Central memory CD8-positive, alpha-beta T cell (primary cell): ENCODE measurements around the gene LPP.

ENCODE experiments used
- ATAC-seq: fragments of 150-1000 bp; cut with Tn5 transposase; replicated peaks from 2 replicates; pipeline ENCODE4 v1.10.0; 2022; ENCODE audit warnings: mild to moderate bottlenecking, moderate FRiP score, moderate number of reproducible peaks; ENCODE audit not compliant: poor library complexity, severe bottlenecking; ENCODE audit errors: extremely low read depth
- DNase-seq, 2 donors: peaks; one replicate each; pipeline ENCODE4 v3.0.0; 2021; ENCODE audit warnings: low spot score in 2 of 2
- H3K27ac Mint-ChIP-seq: one replicate; pipeline ENCODE4 v1.8.0; 2022; ENCODE audit warnings: low read depth, mild to moderate bottlenecking, moderate library complexity, mixed read lengths
- H3K27me3 Mint-ChIP-seq: one replicate; pipeline ENCODE4 v1.8.0; 2022; ENCODE audit warnings: mixed read lengths
- H3K36me3 Mint-ChIP-seq: one replicate; pipeline ENCODE4 v1.8.0; 2022; ENCODE audit warnings: mild to moderate bottlenecking, moderate library complexity, mixed read lengths; ENCODE audit not compliant: insufficient read depth
- H3K4me1 Mint-ChIP-seq: one replicate; pipeline ENCODE4 v1.8.0; 2022; ENCODE audit warnings: mixed read lengths
- H3K4me3 Mint-ChIP-seq: one replicate; pipeline ENCODE4 v1.8.0; 2022; ENCODE audit warnings: mild to moderate bottlenecking, moderate library complexity, mixed read lengths
- H3K9me3 Mint-ChIP-seq: one replicate; pipeline ENCODE4 v1.8.0; 2022; ENCODE audit warnings: mixed read lengths

The LPP gene

DNA sequence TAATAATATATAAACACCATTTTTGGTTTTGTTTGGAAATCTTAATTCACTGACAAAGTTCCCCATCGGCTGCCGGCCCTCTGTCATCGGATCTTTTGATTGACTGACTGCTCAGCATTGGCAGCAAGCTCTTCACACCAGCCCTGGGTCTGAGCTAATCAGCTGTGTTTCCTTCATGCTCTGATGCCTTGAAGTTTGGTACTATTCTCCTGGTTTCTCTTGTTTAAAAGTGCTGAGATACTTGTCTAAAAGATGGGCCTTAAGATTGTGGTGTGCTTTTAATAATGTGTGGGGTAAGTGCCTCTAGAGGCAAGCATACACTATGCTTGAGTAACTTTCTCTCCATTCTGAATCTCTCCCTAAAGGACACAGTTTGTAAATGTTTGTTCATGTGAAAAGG lies 602.3 kb downstream of the LPP start:
- H3K4me1 Mint-ChIP-seq = no peaks in the 10 kb centered on the region
- DNase-seq (no peak), ATAC-seq (no peak)
- no peak overlapping the region for H3K4me3 Mint-ChIP-seq
- no peak overlapping the region for H3K27ac Mint-ChIP-seq
- H3K36me3 Mint-ChIP-seq = peaks cover 4% of the 10 kb centered on the region
- H3K9me3 Mint-ChIP-seq = no peaks in the 10 kb centered on the region
- H3K27me3 Mint-ChIP-seq = no peaks in the 10 kb centered on the region

DNA sequence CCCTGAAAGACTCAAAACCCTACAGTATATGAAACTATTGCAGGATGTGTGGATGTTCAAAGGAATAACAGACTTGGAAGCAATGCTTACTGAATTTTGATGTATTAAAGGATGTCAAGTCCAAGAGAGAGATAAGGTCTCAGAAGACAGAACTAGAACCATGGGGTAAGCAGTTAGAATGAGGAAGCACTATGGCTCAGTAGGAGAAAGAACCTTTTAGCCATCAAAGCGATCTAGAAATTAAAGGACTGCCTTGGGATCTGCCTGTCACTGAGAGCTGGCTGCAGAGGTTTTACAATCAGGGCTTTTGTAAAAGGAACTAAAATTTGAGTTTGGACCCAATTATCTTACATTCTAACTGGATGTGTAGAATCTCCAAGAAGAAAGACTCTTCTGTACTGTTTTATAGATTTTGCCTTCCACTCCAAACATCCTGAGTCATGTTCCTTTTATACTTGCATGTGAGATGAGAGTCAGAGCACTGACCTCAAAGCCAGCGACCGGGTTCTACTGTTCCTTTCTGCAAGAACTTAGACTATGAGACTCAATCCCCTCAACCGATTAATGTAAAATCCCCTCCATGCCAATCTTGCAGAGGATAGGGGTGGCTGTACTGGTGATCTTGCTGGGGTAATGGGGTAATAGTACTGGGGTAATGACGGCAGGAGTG lies 605.5 kb downstream of the LPP start:
- Mint-ChIP-seq H3K27ac (no peak overlapping the region), H3K4me3 (no peak overlapping the region)

DNA sequence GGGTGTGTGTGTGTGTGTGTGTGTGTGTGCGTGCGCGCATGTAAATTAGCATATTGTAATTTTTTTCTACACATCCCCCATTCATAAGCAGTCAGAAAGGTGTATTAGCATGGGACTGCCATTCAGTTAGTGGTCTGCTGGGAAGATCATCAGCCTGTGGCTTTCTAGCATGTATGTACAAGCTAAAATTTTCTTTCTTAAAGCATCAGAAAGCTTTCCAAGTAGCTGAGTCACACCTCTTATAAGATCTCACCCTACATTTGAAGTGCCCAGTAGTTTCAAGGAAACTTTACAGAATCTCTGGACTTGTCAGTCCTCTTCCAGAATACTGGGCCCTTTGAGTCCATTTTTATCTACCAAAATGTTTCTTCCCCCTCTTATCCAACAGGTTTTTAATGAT lies 606.5 kb downstream of the LPP start:
- Mint-ChIP-seq H3K4me3 (no peak overlapping the region), H3K36me3 (peaks cover 6% of the 10 kb centered on the region), H3K9me3 (no peaks in the 10 kb centered on the region), H3K27me3 (no peaks in the 10 kb centered on the region), H3K27ac (no peak overlapping the region), H3K4me1 (no peaks in the 10 kb centered on the region)
- no peak for ATAC-seq
- DNase-seq = no peak

More for the DNA sequence above, 605.5 kb downstream of the LPP start:
- no peak for DNase-seq
- H3K27me3 Mint-ChIP-seq = no peaks in the 10 kb centered on the region
- no peak for ATAC-seq
- H3K4me1 Mint-ChIP-seq = no peaks in the 10 kb centered on the region
- peaks cover 6% of the 10 kb centered on the region for H3K36me3 Mint-ChIP-seq
- H3K9me3 Mint-ChIP-seq = no peaks in the 10 kb centered on the region

DNA sequence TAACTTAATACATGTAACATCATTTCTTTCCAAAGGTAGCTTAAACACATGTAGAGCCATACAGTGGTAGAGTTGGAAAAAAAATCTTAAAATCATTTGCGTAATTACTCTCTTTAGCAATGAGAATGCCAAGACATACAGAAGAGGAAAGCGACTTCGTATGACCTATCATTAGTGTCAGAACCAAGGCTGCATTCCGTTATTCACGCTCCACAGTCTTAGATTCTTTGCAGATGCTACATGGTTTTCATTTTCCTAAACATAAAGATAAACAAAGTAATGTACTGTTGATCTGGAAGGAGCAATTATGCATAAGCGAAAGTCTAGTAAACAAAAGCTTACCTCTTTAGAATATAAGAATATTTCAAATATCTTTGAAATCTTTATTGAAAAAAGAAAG lies 607.5 kb downstream of the LPP start:
- ATAC-seq (no peak), DNase-seq (no peak)
- Mint-ChIP-seq H3K36me3 (peaks cover 6% of the 10 kb centered on the region), H3K27me3 (no peaks in the 10 kb centered on the region), H3K4me1 (no peaks in the 10 kb centered on the region), H3K27ac (no peak overlapping the region), H3K9me3 (no peaks in the 10 kb centered on the region), H3K4me3 (no peak overlapping the region)

DNA sequence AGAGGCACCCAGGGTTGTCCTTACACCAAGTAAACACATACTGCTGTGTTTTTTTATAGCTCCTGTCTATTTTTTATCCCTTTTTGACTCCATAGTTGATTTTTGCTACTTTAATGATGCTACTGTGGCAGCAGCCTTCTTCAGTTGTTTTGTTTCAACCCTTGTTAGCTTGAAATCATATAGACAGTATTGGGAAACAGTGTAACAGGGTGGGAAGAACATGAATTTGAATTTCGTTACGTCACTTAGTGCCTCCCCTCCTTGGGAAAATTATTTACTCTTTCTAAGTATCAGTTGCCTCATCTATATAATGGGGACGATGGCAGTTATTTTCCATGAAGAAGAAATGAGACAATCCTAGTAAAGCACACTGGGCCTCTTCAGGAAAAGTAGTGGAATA lies 608.0 kb downstream of the LPP start:
- Mint-ChIP-seq H3K27ac (no peak overlapping the region), H3K27me3 (no peaks in the 10 kb centered on the region), H3K36me3 (peaks cover 6% of the 10 kb centered on the region), H3K9me3 (no peaks in the 10 kb centered on the region), H3K4me3 (no peak overlapping the region), H3K4me1 (no peaks in the 10 kb centered on the region)
- ATAC-seq (no peak), DNase-seq (no peak)

DNA sequence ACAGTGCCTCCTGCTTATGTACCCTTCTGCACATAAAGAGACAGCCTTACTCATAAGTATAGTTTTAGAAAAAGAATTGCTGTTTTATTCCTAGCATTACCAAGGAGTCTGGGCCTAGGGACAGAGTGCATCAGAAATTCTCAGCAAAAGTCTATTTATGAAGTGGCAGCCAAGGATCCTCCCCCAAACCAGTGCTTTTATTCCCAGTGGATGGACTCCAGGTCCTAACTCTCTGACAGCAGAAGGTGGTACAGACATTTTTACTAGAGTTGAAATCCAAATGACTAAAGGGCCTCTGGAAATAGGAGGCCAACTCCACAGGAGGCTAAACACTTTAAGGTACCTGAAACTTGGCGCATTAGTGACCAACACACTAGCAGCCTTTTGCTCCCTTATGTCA lies 610.7 kb downstream of the LPP start:
- no peak overlapping the region for H3K4me3 Mint-ChIP-seq
- ATAC-seq (no peak), DNase-seq (no peak)
- H3K27ac Mint-ChIP-seq = no peak overlapping the region
- no peaks in the 10 kb centered on the region for H3K9me3 Mint-ChIP-seq
- H3K27me3 Mint-ChIP-seq = no peaks in the 10 kb centered on the region
- peaks cover 6% of the 10 kb centered on the region for H3K36me3 Mint-ChIP-seq
- H3K4me1 Mint-ChIP-seq = no peaks in the 10 kb centered on the region

DNA sequence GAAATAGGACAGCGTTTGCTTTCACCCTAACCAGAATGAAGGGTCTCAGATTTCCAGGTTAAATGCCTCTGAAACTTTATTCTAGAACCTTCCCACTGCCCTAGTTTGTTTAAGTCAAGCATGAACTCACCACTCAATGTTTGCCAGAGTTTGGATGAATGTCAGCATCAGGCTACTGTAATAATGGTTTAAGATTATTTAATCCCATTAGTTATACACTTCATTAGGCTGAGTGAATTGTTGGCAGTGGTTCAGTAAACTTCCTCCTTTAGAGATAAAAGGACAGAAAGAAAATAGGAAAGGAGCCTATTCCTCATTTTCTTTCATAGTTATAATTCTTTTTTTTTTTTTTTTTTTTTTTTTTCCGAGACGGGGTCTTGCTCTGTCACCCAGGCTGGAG lies 615.9 kb downstream of the LPP start:
- DNase-seq (no peak), ATAC-seq (no peak)
- H3K27ac Mint-ChIP-seq = no peak overlapping the region
- H3K27me3 Mint-ChIP-seq = no peaks in the 10 kb centered on the region
- no peaks in the 10 kb centered on the region for H3K4me1 Mint-ChIP-seq
- no peaks in the 10 kb centered on the region for H3K36me3 Mint-ChIP-seq
- H3K9me3 Mint-ChIP-seq = no peaks in the 10 kb centered on the region
- H3K4me3 Mint-ChIP-seq = no peak overlapping the region

DNA sequence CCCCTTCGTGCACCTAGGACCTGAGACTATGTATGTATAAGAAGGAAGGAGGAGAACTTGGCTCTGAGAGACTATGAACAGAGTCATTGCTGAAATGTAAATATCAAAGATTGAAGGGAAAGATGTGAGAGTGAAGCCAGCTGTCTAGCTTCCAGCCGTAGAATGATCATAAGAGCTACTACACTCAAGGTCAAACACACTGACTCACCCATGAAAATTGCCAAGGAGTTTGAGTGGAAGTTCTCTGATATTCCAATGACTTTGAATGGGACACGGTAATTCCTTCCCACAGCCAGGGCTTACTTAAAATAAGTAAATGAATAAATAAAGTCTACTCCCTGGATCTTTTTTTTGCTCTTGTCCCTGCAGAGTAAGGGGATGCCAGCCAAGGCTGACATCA lies 618.9 kb downstream of the LPP start:
- no peak overlapping the region for H3K27ac Mint-ChIP-seq
- no peaks in the 10 kb centered on the region for H3K4me1 Mint-ChIP-seq
- H3K9me3 Mint-ChIP-seq = no peaks in the 10 kb centered on the region
- no peaks in the 10 kb centered on the region for H3K36me3 Mint-ChIP-seq
- no peak for DNase-seq
- no peaks in the 10 kb centered on the region for H3K27me3 Mint-ChIP-seq
- H3K4me3 Mint-ChIP-seq = no peak overlapping the region
- no peak for ATAC-seq

DNA sequence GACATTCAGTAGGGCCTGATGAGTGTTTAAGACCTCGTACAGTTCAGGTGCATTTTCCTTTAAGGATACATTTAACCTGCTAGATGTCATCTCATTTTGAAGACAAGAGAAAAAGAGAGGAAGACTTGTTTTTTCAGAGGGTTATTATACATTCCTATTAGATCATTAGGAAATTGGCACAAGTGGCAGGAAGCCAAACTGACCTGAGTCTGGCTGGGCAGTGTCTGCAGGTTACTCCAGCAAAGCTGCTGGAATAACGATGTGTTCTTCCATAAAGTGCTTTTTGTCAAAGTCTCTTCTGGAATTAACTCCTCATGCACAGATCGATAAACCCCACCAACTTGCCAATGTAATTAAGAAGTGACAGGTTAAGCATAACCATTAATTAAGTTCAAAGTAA lies 621.5 kb downstream of the LPP start:
- no peaks in the 10 kb centered on the region for H3K4me1 Mint-ChIP-seq
- no peaks in the 10 kb centered on the region for H3K36me3 Mint-ChIP-seq
- H3K27ac Mint-ChIP-seq = no peak overlapping the region
- no peak for DNase-seq
- H3K9me3 Mint-ChIP-seq = no peaks in the 10 kb centered on the region
- H3K27me3 Mint-ChIP-seq = no peaks in the 10 kb centered on the region
- no peak for ATAC-seq
- no peak overlapping the region for H3K4me3 Mint-ChIP-seq

DNA sequence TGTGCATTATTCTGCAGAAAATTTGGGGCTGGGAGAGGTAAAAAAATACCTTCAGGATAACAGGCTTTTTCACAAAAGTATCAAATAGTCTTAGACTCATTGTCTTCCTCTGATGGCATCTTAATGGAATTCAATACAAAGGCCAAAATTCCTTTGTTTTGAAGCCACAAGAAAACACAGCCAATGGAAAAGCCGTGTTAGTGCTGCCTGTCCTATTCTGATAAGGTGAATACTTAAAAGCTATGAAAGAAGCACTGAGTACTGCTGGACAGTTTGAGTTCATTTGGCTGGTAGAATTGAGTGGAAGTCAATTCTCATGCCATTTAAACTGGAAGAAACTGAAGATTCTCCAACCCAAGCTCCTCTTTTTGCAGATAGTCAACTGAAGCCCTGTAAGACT lies 622.5 kb downstream of the LPP start:
- Mint-ChIP-seq H3K4me1 (peaks cover 8% of the 10 kb centered on the region), H3K9me3 (no peaks in the 10 kb centered on the region), H3K36me3 (peaks cover 3% of the 10 kb centered on the region), H3K27me3 (no peaks in the 10 kb centered on the region), H3K27ac (no peak overlapping the region), H3K4me3 (no peak overlapping the region)
- ATAC-seq (no peak), DNase-seq (no peak)

DNA sequence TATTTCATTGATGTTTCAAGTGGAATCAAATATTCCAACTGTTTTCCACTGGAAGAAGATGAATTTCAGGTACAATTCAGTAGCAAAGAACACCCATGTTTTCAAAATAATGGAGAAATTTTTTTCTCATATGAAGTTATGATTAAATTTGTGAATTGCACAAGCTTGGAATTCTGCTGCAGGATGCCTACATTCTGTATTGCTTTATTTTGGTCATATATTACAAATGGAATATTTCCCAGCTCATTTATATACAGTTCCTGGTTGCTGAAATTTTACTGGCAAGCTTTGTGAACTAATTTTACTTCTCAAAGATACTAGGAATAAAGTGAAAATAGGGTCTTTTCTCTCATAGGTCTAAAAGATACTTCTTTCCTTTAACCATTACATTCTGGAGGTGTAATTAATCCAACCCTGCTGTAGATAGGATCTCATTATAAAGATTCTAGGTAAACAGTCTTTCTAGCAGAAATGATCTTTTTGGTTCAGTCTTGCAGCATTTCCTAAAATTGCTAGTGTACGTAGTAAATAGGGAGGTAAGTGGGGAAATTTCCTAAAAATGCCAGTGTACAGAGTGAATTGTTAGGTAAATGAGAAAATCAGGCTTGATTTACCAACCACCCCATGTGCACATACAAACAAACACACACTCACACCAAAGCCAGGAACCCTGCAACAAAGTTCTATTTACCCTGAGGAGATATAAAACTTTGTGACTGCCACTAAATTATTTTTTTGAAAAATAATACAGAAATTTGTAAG lies 624.3 kb downstream of the LPP start:
- Mint-ChIP-seq H3K9me3 (no peaks in the 10 kb centered on the region), H3K36me3 (peaks cover 3% of the 10 kb centered on the region), H3K27me3 (no peaks in the 10 kb centered on the region), H3K27ac (no peak overlapping the region), H3K4me3 (no peak overlapping the region), H3K4me1 (peaks cover 8% of the 10 kb centered on the region)
- no peak for DNase-seq
- ATAC-seq = no peak

DNA sequence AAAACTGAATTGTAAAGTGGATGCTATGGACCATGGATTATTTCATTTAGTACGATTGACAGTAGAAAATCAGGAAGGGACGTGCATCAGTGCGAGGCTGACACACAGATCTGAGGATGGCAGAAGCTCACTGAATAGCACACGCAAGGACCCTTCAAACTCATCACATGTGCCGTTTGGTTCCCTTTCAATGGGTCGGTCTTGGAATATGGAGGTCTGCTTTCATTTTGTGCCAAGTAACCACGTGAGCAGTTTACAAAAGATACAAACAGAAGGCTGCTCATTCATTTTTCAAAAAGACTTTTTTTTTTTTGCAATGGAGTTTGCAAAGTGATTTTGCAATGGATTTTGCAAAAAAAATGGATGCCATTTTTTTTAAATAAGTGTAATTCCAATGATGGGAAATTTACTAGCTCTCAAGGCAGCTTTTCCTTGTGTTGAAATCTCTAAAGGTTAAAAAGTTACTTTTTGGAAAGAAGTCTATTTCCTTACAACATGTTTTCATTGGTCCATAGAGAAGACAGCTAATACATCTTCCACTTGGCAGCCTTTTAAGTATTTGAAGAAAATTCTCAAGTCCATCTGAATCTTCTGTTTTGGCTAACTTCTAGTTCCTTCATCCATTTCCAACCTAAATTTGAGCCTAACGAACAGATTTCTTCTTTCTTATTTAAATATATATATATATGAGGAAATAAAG lies 625.5 kb downstream of the LPP start:
- no peak overlapping the region for H3K4me3 Mint-ChIP-seq
- H3K27me3 Mint-ChIP-seq = no peaks in the 10 kb centered on the region
- ATAC-seq (no peak), DNase-seq (no peak)
- peaks cover 8% of the 10 kb centered on the region for H3K4me1 Mint-ChIP-seq
- H3K27ac Mint-ChIP-seq = no peak overlapping the region
- H3K36me3 Mint-ChIP-seq = peaks cover 3% of the 10 kb centered on the region
- H3K9me3 Mint-ChIP-seq = no peaks in the 10 kb centered on the region
